GM19099 (cell line): ENCODE data around the gene CERS1.

Source experiments
- POLR2A ChIP-seq: IDR thresholded peaks from 3 replicates; pipeline ENCODE4 v1.6.1; 2011; ENCODE audit warnings: low read depth; ENCODE audit not compliant: insufficient read length; ENCODE audit errors: extremely low read depth

Gene CERS1, protein sequence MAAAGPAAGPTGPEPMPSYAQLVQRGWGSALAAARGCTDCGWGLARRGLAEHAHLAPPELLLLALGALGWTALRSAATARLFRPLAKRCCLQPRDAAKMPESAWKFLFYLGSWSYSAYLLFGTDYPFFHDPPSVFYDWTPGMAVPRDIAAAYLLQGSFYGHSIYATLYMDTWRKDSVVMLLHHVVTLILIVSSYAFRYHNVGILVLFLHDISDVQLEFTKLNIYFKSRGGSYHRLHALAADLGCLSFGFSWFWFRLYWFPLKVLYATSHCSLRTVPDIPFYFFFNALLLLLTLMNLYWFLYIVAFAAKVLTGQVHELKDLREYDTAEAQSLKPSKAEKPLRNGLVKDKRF

DNA sequence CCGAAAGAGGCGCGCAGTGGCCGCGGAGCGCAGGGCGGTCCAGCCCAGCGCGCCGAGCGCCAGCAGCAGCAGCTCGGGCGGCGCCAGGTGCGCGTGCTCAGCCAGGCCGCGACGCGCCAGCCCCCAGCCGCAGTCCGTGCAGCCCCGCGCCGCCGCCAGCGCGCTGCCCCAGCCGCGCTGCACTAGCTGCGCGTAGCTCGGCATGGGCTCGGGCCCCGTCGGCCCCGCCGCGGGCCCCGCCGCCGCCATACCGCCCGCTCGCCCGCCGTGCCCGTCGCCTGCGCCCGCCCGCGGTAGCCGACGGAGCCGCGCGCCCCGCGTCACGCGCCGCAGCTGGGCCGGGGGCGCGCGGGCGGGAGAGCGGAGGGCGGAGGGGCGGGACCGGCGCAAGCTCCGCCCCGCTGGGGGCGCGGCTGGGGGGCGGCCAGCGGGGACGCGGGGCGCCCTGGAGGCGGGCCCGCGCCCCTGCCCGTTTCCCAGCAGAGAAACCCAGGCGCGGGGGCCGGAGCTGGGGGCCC is at the start of gene CERS1:
TSS of gene CERS1 (minus strand) at position 335 of the 518 bp plus-strand sequence. CDS start at position 249, 86 bp downstream.
- no peak for TF ChIP-seq POLR2A

DNA sequence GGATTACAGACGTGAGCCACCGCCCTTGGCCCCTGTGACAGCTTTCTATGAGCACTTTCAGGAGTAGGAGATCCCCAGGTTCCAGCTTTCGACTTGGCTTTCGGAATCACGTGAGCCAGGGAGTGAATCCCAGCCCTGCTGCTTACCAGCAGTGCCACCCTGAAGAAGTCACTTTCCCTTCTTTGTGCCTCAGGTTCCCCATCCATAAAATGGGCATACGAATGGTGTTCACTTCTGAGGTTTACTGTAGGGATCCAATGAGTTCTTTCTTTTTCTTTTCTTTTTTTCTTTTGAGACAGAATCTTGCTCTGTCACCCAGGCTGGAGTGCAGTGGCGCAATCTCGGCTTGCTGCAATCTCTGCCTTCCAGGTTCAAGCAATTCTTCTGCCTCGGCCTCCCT is 49.3 kb upstream of the CERS1 start:
- no peak for TF ChIP-seq POLR2A

DNA sequence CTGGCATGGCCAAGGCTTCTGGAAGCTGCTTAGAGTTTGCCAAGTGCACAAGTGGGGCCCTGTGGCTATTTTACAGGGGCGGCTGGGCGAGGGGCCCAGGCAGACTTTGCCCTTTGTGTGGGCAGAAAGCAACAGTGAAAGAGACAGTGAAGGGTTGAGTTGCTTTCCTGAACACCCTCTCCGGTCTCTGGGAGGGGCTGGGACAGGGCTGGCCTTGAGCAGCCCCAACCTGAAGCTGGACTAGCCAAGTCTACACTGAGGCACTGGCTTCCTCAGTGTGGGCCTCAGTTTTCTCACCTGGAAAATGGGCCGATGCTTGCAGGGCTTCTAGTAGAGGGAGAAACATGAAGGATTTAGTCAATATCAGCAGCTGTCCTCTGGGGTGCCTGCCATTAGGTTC is 47.5 kb upstream of the CERS1 start:
- no peak for TF ChIP-seq POLR2A

DNA sequence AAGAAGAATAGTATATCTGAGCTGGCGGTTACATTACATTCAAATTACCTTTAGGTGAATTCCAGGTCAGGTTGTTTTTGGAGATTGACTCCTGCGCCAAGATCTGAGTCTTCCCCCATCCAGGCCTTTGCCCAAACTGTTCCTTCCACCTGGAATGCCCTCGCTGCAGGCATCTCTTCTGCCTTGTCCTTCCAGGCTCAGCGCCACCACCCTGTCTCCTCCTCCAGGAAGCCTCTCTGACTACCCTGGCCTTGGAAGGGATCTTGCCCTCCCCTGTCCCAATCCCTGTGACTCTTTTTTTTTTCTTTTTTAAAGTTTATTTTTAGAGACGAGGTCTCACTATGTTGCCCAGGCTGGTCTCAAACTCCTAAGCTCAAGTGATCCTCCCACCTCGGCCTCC is 46.7 kb upstream of the CERS1 start:
- no peak for TF ChIP-seq POLR2A

DNA sequence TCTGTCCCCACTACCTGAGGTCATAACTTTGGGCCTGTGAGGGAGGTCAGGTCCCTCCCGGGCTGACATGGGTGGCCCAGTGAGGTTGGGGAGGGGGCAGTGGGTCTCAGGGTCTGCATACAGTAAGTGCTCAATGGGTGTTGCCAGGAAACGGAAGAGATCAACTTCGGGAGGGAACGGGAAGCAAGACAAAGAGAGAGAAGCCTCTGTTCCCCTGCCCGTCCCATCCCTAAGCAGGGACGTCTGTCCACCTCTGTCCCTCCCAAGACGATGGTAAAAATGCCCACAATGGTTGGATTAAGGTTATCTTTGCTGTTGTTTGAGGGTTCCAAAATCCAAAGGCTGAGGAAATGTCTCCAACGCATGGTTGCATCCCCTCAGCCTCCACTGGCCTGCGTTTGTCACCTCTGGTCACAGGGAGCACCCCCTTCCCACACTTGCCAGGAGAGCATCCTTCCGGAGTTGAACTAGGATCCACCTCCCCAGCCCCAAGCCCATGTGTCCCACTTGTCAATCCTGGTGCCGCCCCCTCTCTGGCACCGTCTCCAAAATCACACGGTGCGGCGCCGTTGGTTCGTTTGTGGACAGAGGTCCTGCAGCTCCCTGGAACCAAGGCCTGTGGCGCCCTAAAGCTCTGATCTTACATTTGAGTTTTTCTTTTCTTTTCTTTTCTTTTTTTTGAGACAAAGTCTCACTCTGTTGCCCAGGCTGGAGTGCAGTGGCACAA is 45.8 kb upstream of the CERS1 start:
- no peak for TF ChIP-seq POLR2A

DNA sequence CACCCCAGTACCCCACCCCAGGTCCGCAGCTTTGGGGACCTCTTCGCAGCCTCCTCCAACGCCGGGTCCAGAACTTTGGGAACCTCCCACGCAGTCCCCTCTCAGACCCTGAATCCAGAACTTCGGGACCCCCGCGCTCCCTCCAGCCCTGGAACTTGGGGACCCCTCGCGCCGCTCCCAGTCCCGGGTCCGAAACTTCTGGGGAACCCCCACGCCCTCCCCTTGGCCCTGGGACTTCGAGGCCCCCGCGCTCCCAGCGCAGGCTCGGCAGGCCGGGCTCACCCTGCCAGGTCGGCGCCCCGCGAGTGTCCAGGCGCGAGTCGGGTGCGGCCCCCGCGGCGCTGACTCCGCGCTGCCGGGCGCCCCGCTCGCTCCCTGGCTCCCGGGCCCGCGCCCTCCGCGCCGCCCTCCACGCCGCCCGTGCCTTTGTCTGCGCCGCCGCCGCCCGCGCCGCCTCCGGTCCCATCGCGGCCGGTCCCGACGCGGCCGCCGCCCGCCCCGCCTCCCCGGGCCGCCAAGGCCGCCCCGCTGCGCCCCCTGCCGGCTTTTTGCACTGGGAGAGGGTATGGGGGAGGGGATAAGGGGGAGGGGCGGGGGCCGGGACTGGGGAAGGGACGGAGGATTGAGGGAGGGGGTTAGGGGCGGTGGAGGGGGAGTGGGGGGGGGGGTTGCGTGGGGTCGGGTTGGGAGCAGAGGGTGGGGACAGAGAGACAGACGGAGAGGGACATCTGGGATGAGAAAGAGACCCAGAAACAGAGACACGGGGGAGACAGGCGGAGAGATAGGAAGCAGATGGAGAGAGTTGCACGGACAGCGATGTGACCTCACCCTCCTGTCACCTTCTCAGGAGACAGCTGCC is 45.0 kb upstream of the CERS1 start, which contains the start of gene HOMER3:
TSS of gene HOMER3 (minus strand) at position 449 of the 859 bp plus-strand sequence. CDS start 2,235 bp downstream, outside the sequence.
- TF ChIP-seq POLR2A, result no peak

DNA sequence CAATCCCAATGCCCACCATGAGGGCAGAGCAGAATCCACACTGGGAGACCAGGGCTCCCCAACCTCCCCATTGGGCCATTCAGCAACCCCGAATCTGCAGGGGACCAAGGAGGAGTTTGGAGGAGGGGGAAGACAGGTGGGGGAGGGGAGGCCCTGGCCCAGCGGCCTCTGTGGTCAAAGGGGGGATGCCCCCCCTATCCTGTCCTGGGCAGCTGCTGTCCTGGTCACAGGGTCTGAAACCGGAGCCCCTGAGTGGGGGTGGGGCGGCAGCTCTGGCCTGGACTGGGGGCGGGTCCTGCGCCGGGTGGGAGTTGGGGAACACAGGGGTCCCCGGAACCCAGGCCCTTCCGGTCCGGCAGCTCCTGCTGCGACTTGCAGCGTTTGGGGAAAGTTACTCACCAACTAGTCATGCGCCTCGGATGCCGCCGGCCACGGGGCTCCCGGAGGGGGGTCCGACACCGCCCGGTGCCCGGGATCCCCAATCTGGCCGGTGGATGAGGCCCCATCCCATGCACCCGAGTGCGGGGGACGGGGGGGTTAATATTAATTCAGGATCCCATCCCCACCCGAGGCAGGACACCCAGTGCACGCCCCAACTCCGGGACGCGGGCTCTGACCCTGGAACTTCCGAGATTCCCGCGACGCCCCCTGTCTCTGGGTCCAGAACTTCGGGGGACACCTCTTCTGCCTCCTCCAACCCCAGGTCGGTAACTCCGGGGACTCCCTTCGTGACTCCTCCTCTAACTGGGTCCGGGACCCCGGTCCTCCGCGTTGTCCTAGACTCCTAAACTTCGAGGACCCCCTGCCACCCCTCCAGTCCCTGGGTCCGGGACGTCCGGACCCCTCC is 44.2 kb upstream of the CERS1 start:
- TF ChIP-seq POLR2A, result no peak

DNA sequence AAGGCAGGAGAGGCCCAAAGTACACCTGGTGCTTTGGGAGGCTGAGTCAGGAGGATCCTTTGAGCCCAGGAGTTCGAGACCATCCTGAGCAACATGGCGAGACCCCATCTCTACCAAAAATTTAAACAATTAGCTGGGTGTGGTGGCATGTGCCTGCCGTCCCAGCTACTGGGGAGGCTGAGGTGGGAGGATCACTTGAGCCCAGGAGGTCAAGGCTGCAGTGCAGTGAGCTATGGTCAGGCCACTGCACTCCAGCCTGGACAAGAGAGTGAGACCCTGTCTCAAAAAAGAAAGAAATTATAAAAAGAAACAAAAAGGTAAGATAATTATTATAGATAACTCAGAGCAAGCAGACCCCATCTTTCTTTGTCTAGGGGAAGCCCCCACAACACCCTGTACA is 43.2 kb upstream of the CERS1 start:
- TF ChIP-seq POLR2A, result no peak

DNA sequence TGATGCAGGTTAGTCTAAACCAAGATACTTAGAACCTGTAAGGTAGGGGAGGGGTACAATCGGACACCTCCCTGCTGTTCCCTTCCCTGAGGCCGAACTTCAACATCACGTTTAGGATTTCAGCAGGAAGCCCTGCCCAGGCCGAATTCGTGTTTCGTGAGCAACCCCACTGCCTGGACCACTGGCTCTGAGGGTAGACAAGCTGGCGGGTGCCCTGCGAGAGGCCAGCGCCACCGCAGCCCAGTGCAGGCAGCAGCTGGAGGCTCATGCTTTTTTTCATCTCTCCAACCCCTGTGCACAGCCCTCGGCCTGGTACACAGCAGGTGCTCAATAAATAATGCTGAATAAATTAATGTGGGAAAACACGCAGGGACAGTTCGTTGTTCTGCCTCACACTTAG is 37.3 kb upstream of the CERS1 start:
- no peak for TF ChIP-seq POLR2A

DNA sequence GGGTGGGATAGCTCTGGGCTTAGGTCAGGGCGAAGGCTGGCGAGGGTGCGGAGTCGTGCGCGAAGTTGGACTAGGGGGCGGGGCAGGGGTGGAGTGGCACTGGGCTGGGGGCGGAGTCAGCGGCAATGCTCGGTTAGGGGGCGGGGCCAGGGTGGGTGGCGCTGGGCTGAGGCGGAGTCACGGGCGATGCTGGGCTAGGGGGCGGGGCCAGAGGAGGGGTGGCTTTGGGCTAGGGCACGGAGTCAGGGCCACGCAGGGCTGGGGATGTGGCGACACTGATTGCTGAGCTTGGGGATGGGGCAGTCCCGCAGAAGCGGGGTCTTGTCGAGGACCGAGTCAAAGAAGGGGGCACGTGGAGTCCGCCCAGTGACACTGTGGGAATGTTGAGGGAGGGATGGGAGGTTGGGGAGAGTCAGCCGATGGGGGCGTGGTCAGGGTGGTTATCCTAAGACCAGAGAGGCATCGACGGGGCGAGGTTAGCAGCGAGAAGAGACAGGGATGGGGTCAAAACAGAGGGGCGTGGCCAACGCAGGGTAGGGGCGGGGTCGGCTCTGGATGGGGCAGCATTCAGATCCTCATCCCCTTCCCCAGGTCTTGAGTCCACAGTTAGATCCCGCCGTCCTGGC is 36.4 kb upstream of the CERS1 start:
- TF ChIP-seq POLR2A, result no peak

DNA sequence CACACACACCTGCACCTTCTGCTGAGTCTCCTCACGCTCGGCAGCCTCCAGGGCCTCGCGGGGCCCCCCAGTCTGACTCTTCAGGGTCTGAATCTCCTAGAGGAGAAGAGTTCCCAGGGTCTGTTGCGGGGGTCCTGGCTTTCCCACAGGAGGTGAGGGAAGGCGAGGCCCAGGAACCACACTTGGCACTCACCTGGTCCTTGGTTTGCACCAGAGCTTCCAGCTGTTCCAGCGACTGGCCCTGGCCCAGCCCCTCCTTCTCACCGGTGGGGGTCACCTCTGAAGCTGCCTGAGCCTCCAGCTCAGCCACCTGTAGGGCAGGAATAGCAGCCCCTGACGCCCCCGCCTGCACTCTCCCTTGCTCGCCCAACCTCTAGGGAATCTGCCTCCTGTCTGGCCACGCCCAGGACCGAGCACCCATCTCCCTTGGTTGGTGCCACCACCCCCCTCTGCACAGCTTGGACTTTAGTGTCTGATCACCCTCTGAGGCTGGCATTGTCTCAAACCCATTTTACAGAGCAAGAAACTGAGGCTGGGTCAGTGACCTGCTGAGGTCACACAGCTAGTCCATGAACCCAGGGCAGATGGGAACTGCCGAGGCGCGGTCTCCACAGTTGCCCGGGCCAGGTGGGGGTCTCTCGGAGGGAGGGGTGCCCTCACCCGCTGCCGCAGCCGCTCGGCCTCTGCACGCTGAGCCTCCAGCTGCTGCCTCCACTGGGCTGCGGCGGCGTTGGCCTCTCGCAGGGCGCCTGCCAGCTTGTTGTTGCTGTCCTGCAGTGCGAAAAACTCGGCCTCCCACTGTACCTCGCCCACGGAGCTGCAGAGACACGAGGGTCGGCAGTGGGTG is 35.6 kb upstream of the CERS1 start:
- TF ChIP-seq POLR2A, result no peak

DNA sequence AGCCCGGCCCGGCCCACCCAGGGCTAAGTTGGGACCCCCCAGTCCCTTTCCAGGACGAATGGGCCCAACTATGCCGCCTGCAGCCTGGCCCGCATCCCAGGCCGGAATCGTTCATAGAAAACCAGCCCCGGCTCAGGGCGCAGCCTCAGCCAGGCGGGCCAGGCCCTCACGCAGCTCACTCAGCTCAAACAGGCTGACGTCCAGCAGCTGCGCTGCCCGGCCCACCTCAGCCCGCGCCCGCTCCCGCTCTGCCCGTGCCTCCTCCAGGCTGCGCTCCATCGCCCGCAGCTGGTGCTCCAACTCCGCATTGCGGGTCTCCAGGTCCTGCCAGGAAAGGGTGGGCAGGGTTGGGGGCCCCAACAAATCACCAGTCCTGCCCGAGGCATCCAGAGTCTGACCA is 33.4 kb upstream of the CERS1 start:
- no peak for TF ChIP-seq POLR2A

DNA sequence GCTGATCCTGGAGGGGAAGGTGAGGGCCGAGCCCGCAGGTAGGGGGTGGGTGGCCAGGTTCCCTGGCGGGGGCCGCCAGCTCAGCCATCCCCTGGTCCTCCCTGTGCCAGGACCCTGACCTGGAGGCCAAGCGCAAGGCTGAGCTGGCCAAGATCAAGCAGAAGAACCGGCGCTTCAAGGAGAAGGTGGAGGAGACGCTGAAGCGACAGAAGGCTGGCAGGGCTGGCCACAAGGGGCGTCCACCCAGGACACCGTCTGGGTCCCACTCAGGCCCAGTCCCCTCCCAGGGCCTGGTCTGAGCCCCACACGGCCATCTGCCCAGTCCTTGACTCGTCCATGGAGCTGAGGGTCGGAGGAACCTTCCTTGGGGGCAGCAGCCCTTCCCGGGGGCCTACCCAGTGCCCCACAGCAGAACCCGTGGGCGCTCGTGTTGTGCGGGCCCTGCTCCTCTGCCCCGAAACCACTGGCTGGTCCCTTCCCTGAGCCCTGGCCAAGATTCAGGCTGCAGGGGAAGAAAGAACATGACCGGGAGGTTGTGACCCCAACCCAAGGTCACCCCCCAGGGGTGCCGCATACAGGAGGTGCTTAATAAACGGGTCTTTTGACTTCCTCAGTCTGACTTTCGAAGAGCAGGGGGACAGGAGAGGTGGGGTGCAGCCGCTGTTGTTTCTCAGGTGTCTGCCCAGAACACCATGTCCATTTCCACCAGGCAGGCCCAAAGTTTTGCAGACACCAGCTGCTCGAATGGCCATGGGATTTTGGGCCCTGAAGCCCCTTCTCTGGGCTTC is 32.3 kb upstream of the CERS1 start:
- no peak for TF ChIP-seq POLR2A
